GM12891 (cell line): ENCODE measurements around the gene OAS3.

Source experiments
- PAX5 ChIP-seq: IDR thresholded peaks from 2 replicates; pipeline ENCODE4 v1.6.1; 2011; ENCODE audit warnings: low read length, moderate library complexity, mild to moderate bottlenecking; ENCODE audit not compliant: insufficient read depth, severe bottlenecking
- POLR2A ChIP-seq: IDR thresholded peaks from 2 replicates; pipeline ENCODE4 v1.6.1; 2011; ENCODE audit warnings: low read depth, low read length, control low read depth
- POLR2AphosphoS5 ChIP-seq: IDR thresholded peaks from 2 replicates; pipeline ENCODE4 v1.6.1; 2011; ENCODE audit warnings: low read depth, low read length, control low read depth
- SPI1 ChIP-seq: IDR thresholded peaks from 2 replicates; pipeline ENCODE4 v1.6.1; 2011; ENCODE audit warnings: low read depth, low read length, control low read depth
- TAF1 ChIP-seq: IDR thresholded peaks from 2 replicates; pipeline ENCODE4 v1.6.1; 2011; ENCODE audit warnings: low read depth, low read length, control low read depth

- TF ChIP-seq TAF1 (no peak), POLR2AphosphoS5 (no peak), POLR2A (no peak), SPI1 (no peak), PAX5 (no peak)
Observed at GRCh38 chr12:112969547-112970306, 31.5 kb downstream of the OAS3 start.
